ENCODE measurements around the gene GLP1R.

- TF ChIP-seq, protein P1, sequence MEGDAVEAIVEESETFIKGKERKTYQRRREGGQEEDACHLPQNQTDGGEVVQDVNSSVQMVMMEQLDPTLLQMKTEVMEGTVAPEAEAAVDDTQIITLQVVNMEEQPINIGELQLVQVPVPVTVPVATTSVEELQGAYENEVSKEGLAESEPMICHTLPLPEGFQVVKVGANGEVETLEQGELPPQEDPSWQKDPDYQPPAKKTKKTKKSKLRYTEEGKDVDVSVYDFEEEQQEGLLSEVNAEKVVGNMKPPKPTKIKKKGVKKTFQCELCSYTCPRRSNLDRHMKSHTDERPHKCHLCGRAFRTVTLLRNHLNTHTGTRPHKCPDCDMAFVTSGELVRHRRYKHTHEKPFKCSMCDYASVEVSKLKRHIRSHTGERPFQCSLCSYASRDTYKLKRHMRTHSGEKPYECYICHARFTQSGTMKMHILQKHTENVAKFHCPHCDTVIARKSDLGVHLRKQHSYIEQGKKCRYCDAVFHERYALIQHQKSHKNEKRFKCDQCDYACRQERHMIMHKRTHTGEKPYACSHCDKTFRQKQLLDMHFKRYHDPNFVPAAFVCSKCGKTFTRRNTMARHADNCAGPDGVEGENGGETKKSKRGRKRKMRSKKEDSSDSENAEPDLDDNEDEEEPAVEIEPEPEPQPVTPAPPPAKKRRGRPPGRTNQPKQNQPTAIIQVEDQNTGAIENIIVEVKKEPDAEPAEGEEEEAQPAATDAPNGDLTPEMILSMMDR (IDR thresholded peaks at IDR 0.05; ENCODE audit: borderline replicate concordance, extremely low read depth, low read length, poor library complexity, severe bottlenecking), result no peak
- TF ChIP-seq EZH2 (IDR thresholded peaks at IDR 0.05; ENCODE audit: borderline replicate concordance, low read depth, low read length, severe bottlenecking), result no peak
Observed at GRCh38 chr6:39091220-39091619, 42.6 kb downstream of the GLP1R start.

All from DND-41 (cell line).